NCI-H1092 treated with DMSO at 0.1 percent for 48 hours (cell line): ENCODE measurements around the gene LRP2.
"Not testable (repeated sequence)": the region's sequence is repeated elsewhere in the genome, so short reads cannot be mapped to it uniquely, and the experiment has no call there.

Source experiments
- DNase-seq: peaks from one replicate; lab custom pipeline; 2025; lab: John Stamatoyannopoulos, UW

LRP2 gene

GRCh38 chr2:169301596-169302335 is 60.6 kb downstream of the LRP2 start:
- DNase-seq, result no peak

DNA sequence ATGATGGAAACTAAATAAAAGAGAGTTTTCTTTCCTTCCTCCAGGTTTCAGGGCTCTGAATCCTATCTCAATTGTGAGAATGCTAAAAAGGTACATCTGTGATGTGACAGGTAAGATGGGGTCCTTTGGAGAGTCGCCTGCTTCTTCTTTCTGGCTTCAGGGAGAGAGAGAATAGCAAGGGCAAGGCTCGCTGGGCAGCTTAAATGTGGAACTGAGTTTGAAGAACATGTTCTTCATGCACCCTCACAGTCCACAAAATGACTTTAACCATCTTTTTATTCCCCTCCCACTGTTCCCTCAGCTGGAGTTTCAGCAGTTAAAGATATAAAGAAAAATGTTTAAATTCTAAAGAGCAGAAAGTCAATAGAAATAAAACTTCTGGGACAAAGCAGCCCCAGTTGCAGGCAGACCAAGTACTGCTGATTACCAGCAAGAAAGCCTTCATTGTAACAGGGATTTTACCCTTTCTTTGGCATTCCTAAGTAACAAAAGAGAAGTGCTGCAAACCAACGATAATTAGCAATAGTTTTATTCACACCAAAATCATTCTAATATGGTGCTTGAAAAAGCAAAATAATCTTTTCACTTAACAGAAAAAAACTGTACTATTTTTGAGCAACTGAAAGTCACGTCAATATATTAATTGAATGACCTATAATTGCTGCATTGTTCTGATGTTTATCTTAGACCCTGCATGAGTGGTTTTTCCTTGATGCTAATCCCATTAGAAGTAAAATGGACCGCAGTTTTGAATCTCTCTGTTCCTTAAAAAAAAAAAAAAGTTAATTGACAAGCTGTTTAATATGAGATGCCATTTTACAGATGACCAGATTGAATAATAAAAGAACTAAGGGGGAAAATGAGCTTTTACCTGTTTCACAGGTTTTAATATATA is 61.5 kb downstream of the LRP2 start:
- peak; percentile 4 for DNase-seq

DNA sequence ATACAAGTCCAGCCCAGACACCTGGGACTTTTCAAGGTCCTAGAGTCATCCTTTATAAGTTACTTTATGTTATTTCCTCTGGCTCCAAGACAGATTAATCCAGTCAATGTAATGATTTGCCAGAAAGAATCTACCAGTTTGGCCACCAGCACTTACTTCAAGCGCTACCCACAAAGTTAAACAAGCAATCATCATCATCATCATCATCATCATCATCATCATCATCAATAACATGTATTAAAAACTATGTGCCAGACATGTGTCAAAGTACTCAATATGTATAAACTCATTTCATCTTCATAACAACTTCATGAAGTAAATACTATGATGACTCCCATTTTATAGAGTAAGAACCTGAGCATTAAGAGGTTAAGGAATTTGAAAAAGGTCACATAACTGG is 64.3 kb downstream of the LRP2 start:
- DNase-seq, result no peak

- DNase-seq, result peak; percentile 70
These were observed 68.2 kb downstream of the LRP2 start for GRCh38 chr2:169294001-169294675.

DNA sequence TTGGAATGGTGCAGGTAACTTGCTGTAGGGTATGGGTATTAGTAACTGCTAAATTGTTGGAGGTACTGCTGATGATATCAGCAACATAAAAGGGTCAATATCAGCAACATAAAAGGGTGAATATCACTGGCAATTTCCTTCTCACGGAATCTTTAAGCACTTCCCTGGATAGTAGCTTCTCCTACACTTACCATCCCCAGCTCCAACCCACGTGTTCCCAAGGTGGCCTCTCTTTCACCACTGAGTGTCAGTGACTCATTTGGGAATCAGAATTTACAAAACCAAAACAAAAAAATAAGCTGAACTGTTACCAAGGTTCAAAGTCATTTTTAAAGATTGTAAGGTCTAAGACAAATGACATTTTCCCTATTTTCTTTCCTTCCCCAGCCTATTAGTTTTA is 70.8 kb downstream of the LRP2 start:
- DNase-seq, result no peak

DNA sequence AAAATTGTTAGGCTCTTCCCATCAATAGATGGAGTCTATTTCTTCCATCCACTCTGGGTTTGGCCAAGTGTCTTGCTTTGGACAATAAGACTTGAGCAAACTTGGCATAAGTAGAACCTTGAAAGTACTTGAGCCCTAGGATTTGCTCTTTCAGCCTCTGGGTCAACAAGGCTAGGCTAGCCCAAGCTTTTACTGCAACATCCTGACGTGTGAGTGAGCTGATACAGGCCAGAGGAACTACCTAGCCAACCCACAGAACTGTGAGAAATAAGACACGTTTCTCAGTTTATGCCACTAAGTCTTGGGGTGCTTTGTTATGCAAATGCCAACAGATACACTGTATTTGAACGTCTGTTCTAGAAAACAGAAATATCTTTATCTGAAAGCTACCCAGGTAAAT is 71.9 kb downstream of the LRP2 start:
- DNase-seq, result no peak

- no peak for DNase-seq
These were observed 74.7 kb downstream of the LRP2 start for GRCh38 chr2:169287666-169288065.

DNA sequence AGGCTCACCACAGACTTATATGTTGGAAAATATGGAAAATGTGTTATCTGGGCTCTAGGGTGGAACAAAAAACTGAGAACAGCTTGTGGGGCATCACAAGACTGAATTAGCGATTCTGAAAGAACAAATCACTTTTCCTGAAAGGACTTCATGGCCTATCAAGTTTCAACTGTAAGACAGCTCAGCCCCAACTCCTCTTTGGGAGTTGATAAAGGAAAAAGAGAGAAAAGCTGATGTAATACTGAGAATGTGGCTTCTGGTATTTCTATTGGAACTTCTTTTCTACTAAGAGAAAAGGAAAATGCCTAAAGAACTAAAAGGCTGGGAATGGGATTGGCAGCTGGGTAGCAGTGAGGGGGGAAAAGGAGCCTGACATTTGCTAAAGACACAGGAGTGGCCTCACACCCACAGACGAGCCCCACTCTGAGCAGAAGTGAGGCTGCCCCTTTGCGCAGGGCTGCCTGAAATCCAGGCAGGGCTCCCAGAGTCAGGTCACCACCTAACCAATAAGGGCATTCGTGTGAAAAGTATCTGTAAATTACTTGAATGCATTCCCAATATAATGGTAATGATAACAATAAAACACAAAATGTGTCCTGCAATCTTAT is 75.6 kb downstream of the LRP2 start:
- no peak for DNase-seq

- DNase-seq, result no peak
These were observed 76.7 kb downstream of the LRP2 start for GRCh38 chr2:169285531-169286235.

DNA sequence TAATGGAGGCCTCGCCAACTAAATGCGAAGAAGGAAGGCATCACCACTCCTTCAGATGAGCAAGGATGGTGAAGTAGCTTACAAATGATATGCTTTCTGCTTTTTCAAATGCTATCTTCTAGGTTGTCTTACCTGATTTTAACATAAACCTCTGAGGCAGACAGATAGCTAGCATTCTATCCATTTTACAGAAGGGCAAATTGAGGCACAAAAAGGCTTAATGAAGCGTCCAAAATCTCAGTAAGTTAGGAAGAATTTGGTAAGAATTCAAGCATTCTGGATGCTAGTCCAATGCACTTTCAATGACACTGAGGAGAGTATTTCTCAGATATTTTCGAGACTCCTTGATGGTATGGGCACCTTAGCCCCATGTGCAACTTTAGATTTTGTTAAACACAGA is 81.8 kb downstream of the LRP2 start:
- no peak for DNase-seq

- DNase-seq, result no peak
These were observed 86.5 kb downstream of the LRP2 start for GRCh38 chr2:169275696-169276444.

GRCh38 chr2:169272010-169272409 is 90.3 kb downstream of the LRP2 start:
- DNase-seq, result no peak

- DNase-seq, result not testable (repeated sequence)
These were observed 91.8 kb downstream of the LRP2 start for GRCh38 chr2:169270574-169270973.

GRCh38 chr2:169265591-169265990 is 96.7 kb downstream of the LRP2 start:
- no peak for DNase-seq

GRCh38 chr2:169260846-169261642 is 101.3 kb downstream of the LRP2 start:
- no peak for DNase-seq

GRCh38 chr2:169260246-169260645 is 102.1 kb downstream of the LRP2 start:
- peak; percentile 4 for DNase-seq

DNA sequence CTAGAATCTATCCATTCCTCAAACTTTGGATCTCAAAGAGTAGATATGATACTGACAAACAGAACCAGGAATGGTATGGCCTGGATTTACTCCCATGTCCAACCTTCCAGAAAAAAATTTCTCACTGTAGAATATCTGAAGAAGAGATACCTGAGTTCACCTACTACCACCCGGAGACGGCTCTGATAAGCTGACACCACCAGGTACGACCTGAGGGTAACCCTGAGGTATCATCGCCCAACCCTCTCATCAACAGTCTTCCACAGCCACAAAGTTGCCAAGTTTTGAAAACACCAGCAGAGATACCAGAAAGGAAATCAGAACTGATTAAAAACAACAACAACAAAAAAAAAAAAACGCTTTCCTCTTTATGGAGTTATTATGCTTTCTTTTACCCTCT is 102.9 kb downstream of the LRP2 start:
- DNase-seq, result no peak

DNA sequence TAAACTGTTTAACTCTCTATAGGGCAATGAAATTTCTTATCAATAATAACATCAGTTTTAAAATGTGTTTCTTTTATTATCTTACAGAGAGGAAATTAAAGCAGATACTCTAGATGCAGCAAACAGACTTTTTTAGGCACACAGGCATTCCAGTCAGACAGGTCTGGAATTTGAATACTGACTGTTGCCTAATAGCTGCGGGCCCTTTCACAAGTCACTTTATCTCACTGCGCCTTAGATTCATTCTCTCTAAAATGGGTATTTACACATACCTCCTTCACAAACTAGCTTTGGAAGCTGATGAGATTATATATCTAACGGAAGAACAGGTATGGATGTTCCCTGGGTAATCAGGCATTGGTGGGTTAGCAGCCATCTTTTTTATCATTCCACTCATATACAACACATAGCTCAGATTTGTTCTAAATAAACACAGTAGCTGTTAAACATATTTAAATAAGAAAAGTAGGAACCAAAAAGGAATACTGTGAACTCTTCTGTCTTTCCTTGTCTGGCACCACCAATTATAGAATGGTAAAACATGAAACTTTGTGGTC is 104.2 kb downstream of the LRP2 start:
- DNase-seq, result no peak

DNA sequence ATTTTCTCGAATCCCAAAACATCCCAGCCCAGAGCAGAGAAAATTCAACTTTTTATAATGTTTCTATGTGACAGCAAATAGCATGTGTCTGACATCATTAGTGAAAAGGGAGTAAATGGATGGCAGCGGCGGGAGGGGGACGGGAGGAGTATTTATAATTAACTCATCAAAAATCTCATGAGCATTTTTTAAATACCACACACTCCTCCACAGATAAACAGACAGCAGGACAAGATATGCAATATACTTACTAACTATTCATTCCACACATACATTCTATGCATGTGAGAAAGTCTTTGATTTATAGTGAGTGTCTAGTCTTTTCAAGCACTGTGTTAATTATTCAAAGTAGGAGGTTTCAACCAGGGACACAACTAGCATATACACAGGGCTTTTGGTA is 107.6 kb downstream of the LRP2 start:
- DNase-seq, result no peak

DNA sequence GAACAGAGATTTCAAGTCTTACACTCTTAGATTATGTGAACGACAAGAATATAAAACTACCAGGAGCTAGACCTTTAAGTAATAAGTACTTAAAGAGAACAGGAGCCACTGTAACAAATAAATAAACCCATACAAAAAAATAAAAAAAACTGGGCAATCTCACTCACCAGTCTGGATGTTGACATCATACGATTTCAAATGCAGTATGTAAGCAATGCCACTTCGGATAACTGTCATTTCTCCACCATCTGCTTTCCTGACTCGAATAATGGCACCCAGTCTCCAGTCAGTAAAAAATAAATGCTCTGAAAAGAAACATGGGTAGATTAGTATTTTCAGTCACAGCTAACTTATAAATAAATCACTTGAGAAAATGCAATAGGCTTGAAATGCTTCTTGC is 115.1 kb downstream of the LRP2 start:
- DNase-seq, result no peak
